ENCODE data around the gene CFAP251.

- no peak for TF ChIP-seq CTCF (conservative IDR thresholded peaks at IDR 0.05; ENCODE audit: low read depth, low read length)
- no peak for TF ChIP-seq EZH2 (IDR thresholded peaks at IDR 0.05; ENCODE audit: borderline replicate concordance, low read depth, low read length, poor library complexity, severe bottlenecking)
These were observed 109.9 kb downstream of the CFAP251 start for GRCh38 chr12:122028165-122028904.
